HCT116 (cell line): ENCODE measurements around the gene COX6B2. TPM values are rescaled to one million over a fixed set of nuclear protein-coding genes. Genes with fewer than 3 reads are reported as not detected.

Experiments used
- ATF3 ChIP-seq: IDR thresholded peaks from 2 replicates; pipeline ENCODE4 v1.6.1; 2012
- EGR1 ChIP-seq: IDR thresholded peaks from 2 replicates; pipeline ENCODE4 v1.6.1; 2012; ENCODE audit warnings: low read depth
- EZH2phosphoT487 ChIP-seq: fragments of 200-600 bp; IDR thresholded peaks from 2 replicates; pipeline ENCODE4 v1.6.1; 2018; ENCODE audit warnings: antibody characterized with exemption, borderline replicate concordance
- MAX ChIP-seq: IDR thresholded peaks from 2 replicates; pipeline ENCODE4 v1.6.1; 2012
- REST ChIP-seq: IDR thresholded peaks from 2 replicates; pipeline ENCODE4 v1.6.1; 2012; ENCODE audit warnings: low read depth
- ZBTB33 ChIP-seq: IDR thresholded peaks from 2 replicates; pipeline ENCODE4 v1.6.1; 2011; ENCODE audit warnings: mild to moderate bottlenecking, low read length, moderate library complexity; ENCODE audit not compliant: insufficient replicate concordance; ENCODE audit errors: extremely low read depth
- total RNA-seq: library from RNA; stranded (reverse); gene quantifications from one replicate; pipeline ENCODE4 v1.2.1, GENCODE V29; 2021; ENCODE audit not compliant: unreplicated experiment

COX6B2 gene
- total RNA-seq, 1 experiment from 2014 or later, result 2.4 TPM

- TF ChIP-seq ZBTB33, result no peak
- TF ChIP-seq REST, result no peak
- TF ChIP-seq MAX, result no peak
- TF ChIP-seq ATF3, result no peak
- no peak for TF ChIP-seq EZH2phosphoT487
- TF ChIP-seq EGR1, result no peak
These were observed 798 bp upstream of the COX6B2 start (continued) for GRCh38 chr19:55355213-55355821.
